Iris pigment epithelial cell (primary cell): ENCODE results near the gene CDKN2AIPNL.

Source experiments
- DNase-seq: peaks from one replicate; pipeline ENCODE4 v3.0.0-alpha.2; 2011; ENCODE audit warnings: low read depth

Gene CDKN2AIPNL

GRCh38 chr5:134411546-134412266 lies at the start of gene CDKN2AIPNL:
CDKN2AIPNL (minus strand) TSS chr5:134411881; CDS start chr5:134411854, 27 bp downstream.
- peak; percentile 89 for DNase-seq

GRCh38 chr5:134460551-134460950 lies 48.9 kb upstream of the CDKN2AIPNL start:
- no peak for DNase-seq

- DNase-seq = no peak
Observed at GRCh38 chr5:134459491-134459890, 47.8 kb upstream of the CDKN2AIPNL start.

GRCh38 chr5:134459010-134459403 lies 47.3 kb upstream of the CDKN2AIPNL start:
- DNase-seq = no peak

- peak; percentile 54 for DNase-seq
Observed at GRCh38 chr5:134458234-134459009, 46.7 kb upstream of the CDKN2AIPNL start.

GRCh38 chr5:134457801-134458200 lies 46.1 kb upstream of the CDKN2AIPNL start:
- no peak for DNase-seq

GRCh38 chr5:134456825-134457224 lies 45.1 kb upstream of the CDKN2AIPNL start:
- no peak for DNase-seq

- DNase-seq = no peak
Observed at GRCh38 chr5:134455466-134455865, 43.8 kb upstream of the CDKN2AIPNL start.

- no peak for DNase-seq
Observed at GRCh38 chr5:134453016-134453415, 41.3 kb upstream of the CDKN2AIPNL start.

GRCh38 chr5:134451936-134452505 lies 40.3 kb upstream of the CDKN2AIPNL start:
- peak; percentile 89 for DNase-seq

GRCh38 chr5:134451225-134451935 lies 39.7 kb upstream of the CDKN2AIPNL start:
- DNase-seq = no peak

- no peak for DNase-seq
Observed at GRCh38 chr5:134450374-134450773, 38.7 kb upstream of the CDKN2AIPNL start.

GRCh38 chr5:134449167-134449566 lies 37.5 kb upstream of the CDKN2AIPNL start:
- DNase-seq = no peak

- DNase-seq = no peak
Observed at GRCh38 chr5:134447815-134448520, 36.3 kb upstream of the CDKN2AIPNL start.

- no peak for DNase-seq
Observed at GRCh38 chr5:134446938-134447337, 35.3 kb upstream of the CDKN2AIPNL start.

- DNase-seq = no peak
Observed at GRCh38 chr5:134445856-134446818, 34.5 kb upstream of the CDKN2AIPNL start.

- no peak for DNase-seq
Observed at GRCh38 chr5:134444941-134445471, 33.3 kb upstream of the CDKN2AIPNL start.

GRCh38 chr5:134440201-134440755 lies 28.6 kb upstream of the CDKN2AIPNL start:
- no peak for DNase-seq

- DNase-seq = peak; percentile 89
Observed at GRCh38 chr5:134439210-134439654, 27.6 kb upstream of the CDKN2AIPNL start.

GRCh38 chr5:134438721-134439123 lies 27.0 kb upstream of the CDKN2AIPNL start:
- no peak for DNase-seq
